ENCODE results near the gene PPP2R3A.

DNA sequence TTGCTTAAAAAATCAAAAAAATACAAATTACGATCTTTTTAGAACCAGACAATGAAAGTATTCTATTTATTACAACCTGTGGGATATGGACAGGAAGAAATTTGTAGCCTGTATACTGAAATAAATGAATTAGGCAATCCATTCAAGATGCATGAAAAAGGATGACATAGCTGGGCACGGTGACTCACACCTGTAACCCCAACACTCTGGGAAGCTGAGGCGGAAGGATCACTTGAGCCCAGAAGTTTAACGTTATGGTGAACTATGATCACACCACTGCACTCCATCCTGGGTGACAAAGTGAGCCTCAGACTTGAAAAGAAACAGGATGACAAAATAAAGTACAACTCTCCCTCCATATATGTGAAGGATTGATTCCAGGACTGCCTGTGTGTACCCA is 156.5 kb downstream of the PPP2R3A start:
- TF ChIP-seq TAF1 (IDR thresholded peaks at IDR 0.05; ENCODE audit: borderline replicate concordance, insufficient read depth, low read length) (no peak), POLR2AphosphoS5 (IDR thresholded peaks at IDR 0.05; ENCODE audit: low read depth, low read length) (no peak)
